ENCODE measurements around the gene TMEM109. TPM values are rescaled to one million over a fixed set of nuclear protein-coding genes. Genes with fewer than 3 reads are reported as not detected.
A peak's percentile ranks its signal among the peaks of the same experiment; 100 is the strongest.

The TMEM109 gene
- total and polyA plus RNA-seq, 2 of the 4 experiments (the other 2 are of a cell fraction): 15.1 to 69.7 TPM

GRCh38 chr11:60912223-60912850 lies 1.6 kb upstream of the TMEM109 start:
- Histone ChIP-seq H3K27ac (ENCODE audit: insufficient read depth, low read length) (no peak overlapping the region), H2BK120ac (ENCODE audit: low read depth, low read length) (no peak overlapping the region), H2AK5ac (ENCODE audit: low read depth, low read length) (no peak overlapping the region), H3K9me1 (ENCODE audit: insufficient read depth, low read length) (peaks cover 7% of the 10 kb centered on the region), H3K36me3 (ENCODE audit: control insufficient read depth, insufficient read depth, low read length) (no peaks in the 10 kb centered on the region), H2BK15ac (ENCODE audit: low read depth, low read length) (no peak overlapping the region), H3K4me1 (ENCODE audit: control insufficient read depth, insufficient read depth, low read length) (peaks cover 4% of the 10 kb centered on the region; the same call in 1 of the 2 replicates), H3K18ac (ENCODE audit: low read depth, low read length) (no peak overlapping the region), H3K4me2 (ENCODE audit: low read depth, low read length) (no peak overlapping the region), H2BK20ac (ENCODE audit: low read depth, low read length) (no peak overlapping the region), H3K14ac (replicated peaks; ENCODE audit: low read depth, low read length) (no peak overlapping the region), H3K23ac (ENCODE audit: low read depth, low read length) (no peak overlapping the region), H3K27me3 (ENCODE audit: control insufficient read depth, insufficient read depth, low read length) (peaks cover 10% of the 10 kb centered on the region), H3K4me3 (ENCODE audit: insufficient read depth, low read depth, low read length) (no peak overlapping the region), H3K4ac (ENCODE audit: low read depth, low read length) (no peak overlapping the region), H4K5ac (ENCODE audit: low read depth, low read length) (no peak overlapping the region), H4K91ac (ENCODE audit: insufficient read depth, low read depth, low read length) (no peak overlapping the region), H2BK5ac (ENCODE audit: low read depth, low read length, poor library complexity, severe bottlenecking) (no peak overlapping the region), H3K56ac (ENCODE audit: extremely low read depth, insufficient read depth, low read length) (no peak overlapping the region), H2AK9ac (replicated peaks; ENCODE audit: low read depth, low read length, poor library complexity) (no peak overlapping the region), H4K8ac (ENCODE audit: low read depth in 2 of 2, low read length in 2 of 2) (no peak overlapping the region), H3K9me3 (ENCODE audit: control insufficient read depth, insufficient read depth, low read length) (no peaks in the 10 kb centered on the region), H4K20me1 (ENCODE audit: insufficient read depth, low read length) (peaks cover 3% of the 10 kb centered on the region; the same call in 1 of the 2 replicates), H3K9ac (ENCODE audit: low read depth, low read length) (no peak overlapping the region), H2AFZ (replicated peaks; ENCODE audit: low read length, poor library complexity) (peak overlapping the region; percentile 64), H3K79me1 (ENCODE audit: low read depth in 1 of 2, low read length in 2 of 2) (peaks cover 10 to 28% of the 10 kb centered on the region in 2 experiments)
- dilution Hi-C loops (cut with HindIII; ENCODE audit: low sequenced_read_pairs, unreplicated experiment): no loop called here
- no peak for ATAC-seq (ENCODE audit: low read depth)
- in situ Hi-C loops (cut with MboI; ENCODE audit: low sequenced_read_pairs): loop anchor here (25.0 kb wide), 1 partner anchor 1325 kb away; no protein-coding TSS in a partner anchor
- ChIA-PET CTCF (no interaction called here), POLR2A (ENCODE audit: unreplicated experiment) (interaction anchor here (0.6 kb wide), 1 partner anchor 40 kb away, joined by 3 read pairs; the partner anchor contains the start of gene SLC15A3)
- no TSS peak for BruUV-seq (replicated peaks)
- no peak for TF ChIP-seq MAFK (IDR thresholded peaks at IDR 0.05; ENCODE audit: low read depth, low read length)
- TF ChIP-seq RAD21 (IDR thresholded peaks at IDR 0.05; ENCODE audit: low read length): no peak
- TF ChIP-seq POLR2A (IDR thresholded peaks at IDR 0.05; ENCODE audit: low read depth, low read length): no peak
- no peak for TF ChIP-seq MXI1 (IDR thresholded peaks at IDR 0.05; ENCODE audit: borderline replicate concordance, low read depth, low read length)
- TF ChIP-seq USF2 (IDR thresholded peaks at IDR 0.05; ENCODE audit: low read depth, low read length): no peak
- TF ChIP-seq RFX5 (IDR thresholded peaks at IDR 0.05; ENCODE audit: low read depth, low read length): no peak
- no peak for TF ChIP-seq ELK1 (IDR thresholded peaks at IDR 0.05; ENCODE audit: borderline replicate concordance, low read depth, low read length)
- TF ChIP-seq SMC3 (IDR thresholded peaks at IDR 0.05; ENCODE audit: low read depth, low read length): no peak
- no peak for TF ChIP-seq CEBPB (IDR thresholded peaks at IDR 0.05; ENCODE audit: low read depth, low read length)
- no peak for TF ChIP-seq BHLHE40 (IDR thresholded peaks at IDR 0.05; ENCODE audit: low read depth, low read length)
- TF ChIP-seq NFE2L2 (IDR thresholded peaks at IDR 0.05; ENCODE audit: low read depth, low read length): no peak
- TF ChIP-seq CHD1 (IDR thresholded peaks at IDR 0.05; ENCODE audit: low read depth, low read length): no peak
- TF ChIP-seq RCOR1 (IDR thresholded peaks at IDR 0.05; ENCODE audit: insufficient replicate concordance, low read length): no peak
- TF ChIP-seq, protein P1, sequence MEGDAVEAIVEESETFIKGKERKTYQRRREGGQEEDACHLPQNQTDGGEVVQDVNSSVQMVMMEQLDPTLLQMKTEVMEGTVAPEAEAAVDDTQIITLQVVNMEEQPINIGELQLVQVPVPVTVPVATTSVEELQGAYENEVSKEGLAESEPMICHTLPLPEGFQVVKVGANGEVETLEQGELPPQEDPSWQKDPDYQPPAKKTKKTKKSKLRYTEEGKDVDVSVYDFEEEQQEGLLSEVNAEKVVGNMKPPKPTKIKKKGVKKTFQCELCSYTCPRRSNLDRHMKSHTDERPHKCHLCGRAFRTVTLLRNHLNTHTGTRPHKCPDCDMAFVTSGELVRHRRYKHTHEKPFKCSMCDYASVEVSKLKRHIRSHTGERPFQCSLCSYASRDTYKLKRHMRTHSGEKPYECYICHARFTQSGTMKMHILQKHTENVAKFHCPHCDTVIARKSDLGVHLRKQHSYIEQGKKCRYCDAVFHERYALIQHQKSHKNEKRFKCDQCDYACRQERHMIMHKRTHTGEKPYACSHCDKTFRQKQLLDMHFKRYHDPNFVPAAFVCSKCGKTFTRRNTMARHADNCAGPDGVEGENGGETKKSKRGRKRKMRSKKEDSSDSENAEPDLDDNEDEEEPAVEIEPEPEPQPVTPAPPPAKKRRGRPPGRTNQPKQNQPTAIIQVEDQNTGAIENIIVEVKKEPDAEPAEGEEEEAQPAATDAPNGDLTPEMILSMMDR (conservative IDR thresholded peaks at IDR 0.05; ENCODE audit: low read depth, low read length): no peak
- no peak for TF ChIP-seq MAZ (IDR thresholded peaks at IDR 0.05; ENCODE audit: borderline replicate concordance, low read depth, low read length)
- no peak for TF ChIP-seq FOS (IDR thresholded peaks at IDR 0.05; ENCODE audit: low read depth, low read length)
- 54% methylated on average over 4 of the region's 12 CpGs; no CpG with 5 or more reads in 1 of the 2 experiments for WGBS, 2 experiments (ENCODE audit: extremely low coverage in 2 of 2, insufficient read length in 1 of 2)
- intact Hi-C loops (cut with micrococcal nuclease): no loop called here
- no peak for DNase-seq
